ENCODE results near the gene DAB1. TPM values are rescaled to one million over a fixed set of nuclear protein-coding genes. Genes with fewer than 3 reads are reported as not detected.
"Not testable (repeated sequence)": the region's sequence is repeated elsewhere in the genome, so short reads cannot be mapped to it uniquely, and the experiment has no call there.

DAB1 gene
- total RNA-seq, 1 experiment from 2014 or later = not detected

- DNase-seq (ENCODE audit: low spot score) = no peak
These were observed 62.3 kb downstream of the DAB1 start for GRCh38 chr1:57361516-57361915.

GRCh38 chr1:57360846-57361407 is 62.9 kb downstream of the DAB1 start:
- no peak for DNase-seq (ENCODE audit: low spot score)

GRCh38 chr1:57357462-57357861 is 66.4 kb downstream of the DAB1 start:
- no peak for DNase-seq (ENCODE audit: low spot score)

- DNase-seq (ENCODE audit: low spot score) = no peak
These were observed 70.2 kb downstream of the DAB1 start for GRCh38 chr1:57353654-57354053.

GRCh38 chr1:57350610-57351009 is 73.2 kb downstream of the DAB1 start:
- DNase-seq (ENCODE audit: low spot score) = no peak

- no peak for DNase-seq (ENCODE audit: low spot score)
These were observed 74.9 kb downstream of the DAB1 start for GRCh38 chr1:57348921-57349320.

- no peak for DNase-seq (ENCODE audit: low spot score)
These were observed 77.9 kb downstream of the DAB1 start for GRCh38 chr1:57345916-57346315.

- no peak for DNase-seq (ENCODE audit: low spot score)
These were observed 79.6 kb downstream of the DAB1 start for GRCh38 chr1:57344265-57344664.

- not testable (repeated sequence) for DNase-seq (ENCODE audit: low spot score)
These were observed 80.5 kb downstream of the DAB1 start for GRCh38 chr1:57343298-57343915.

- DNase-seq (ENCODE audit: low spot score) = no peak
These were observed 82.1 kb downstream of the DAB1 start for GRCh38 chr1:57341721-57342120.

- DNase-seq (ENCODE audit: low spot score) = no peak
These were observed 83.4 kb downstream of the DAB1 start for GRCh38 chr1:57340334-57341070.

GRCh38 chr1:57337623-57338022 is 86.2 kb downstream of the DAB1 start:
- DNase-seq (ENCODE audit: low spot score) = no peak

GRCh38 chr1:57336793-57337192 is 87.1 kb downstream of the DAB1 start:
- DNase-seq (ENCODE audit: low spot score) = no peak

- no peak for DNase-seq (ENCODE audit: low spot score)
These were observed 92.2 kb downstream of the DAB1 start for GRCh38 chr1:57331620-57332019.

- DNase-seq (ENCODE audit: low spot score) = no peak
These were observed 93.9 kb downstream of the DAB1 start for GRCh38 chr1:57329937-57330336.

GRCh38 chr1:57329001-57329527 is 94.8 kb downstream of the DAB1 start:
- no peak for DNase-seq (ENCODE audit: low spot score)

GRCh38 chr1:57327946-57328345 is 95.9 kb downstream of the DAB1 start:
- DNase-seq (ENCODE audit: low spot score) = no peak

- no peak for DNase-seq (ENCODE audit: low spot score)
These were observed 96.5 kb downstream of the DAB1 start for GRCh38 chr1:57327336-57327735.

GRCh38 chr1:57325536-57325935 is 98.3 kb downstream of the DAB1 start:
- DNase-seq (ENCODE audit: low spot score) = no peak

- DNase-seq (ENCODE audit: low spot score) = no peak
These were observed 98.7 kb downstream of the DAB1 start for GRCh38 chr1:57325117-57325516.

- no peak for DNase-seq (ENCODE audit: low spot score)
These were observed 99.5 kb downstream of the DAB1 start for GRCh38 chr1:57324388-57324787.

- no peak for DNase-seq (ENCODE audit: low spot score)
These were observed 102.1 kb downstream of the DAB1 start for GRCh38 chr1:57321776-57322175.

GRCh38 chr1:57319791-57320190 is 104.1 kb downstream of the DAB1 start:
- DNase-seq (ENCODE audit: low spot score) = no peak
